Vagina (tissue), 2 donors: ENCODE measurements around the gene TMEM92.
"Not testable (repeated sequence)": the region's sequence is repeated elsewhere in the genome, so short reads cannot be mapped to it uniquely, and the experiment has no call there.

Experiments
- POLR2A ChIP-seq, 2 donors: fragments of 450-650 bp; IDR thresholded peaks; one replicate each; pipeline ENCODE4 v1.6.1; 2017; ENCODE audit warnings: antibody characterized with exemption in 2 of 2, mild to moderate bottlenecking in 2 of 2, moderate library complexity in 2 of 2
- POLR2AphosphoS5 ChIP-seq, 2 donors: sonication (generic); formaldehyde crosslinking; IDR thresholded peaks; one replicate each; pipeline ENCODE4 v1.9.0; 2017; ENCODE audit warnings: antibody characterized with exemption in 2 of 2, mild to moderate bottlenecking in 2 of 2, low read depth in 1 of 2; ENCODE audit not compliant: insufficient read depth in 1 of 2

GRCh38 chr17:50271363-50271750 lies 2.9 kb upstream of the TMEM92 start:
- not testable (repeated sequence) for TF ChIP-seq POLR2A (IDR thresholded peaks at IDR 0.05); POLR2AphosphoS5 (IDR thresholded peaks at IDR 0.05; ENCODE audit: insufficient read depth in 1 of 2, low read depth in 1 of 2)
